T-helper 1 cell treated with Interleukin-12 subunit alpha and Interleukin-12 subunit beta and Interleukin-4 antibody, amounts not matched to agents 30 ng/mL and 1 ng/mL, for 36 hours (primary cell): Measurements from ENCODE around the gene USP30. TPM values are rescaled to one million over a fixed set of nuclear protein-coding genes. Genes with fewer than 3 reads are reported as not detected.
"Not testable (repeated sequence)": the region's sequence is repeated elsewhere in the genome, so short reads cannot be mapped to it uniquely, and the experiment has no call there.

Source experiments
- intact Hi-C: fragments of 100-400 bp; cut with micrococcal nuclease; formaldehyde crosslinking; loops from one replicate; pipeline ENCODE4 v1.15.1; 2024
- total RNA-seq: library from RNA; stranded (reverse); gene quantifications from 2 replicates; pipeline ENCODE4 v1.2.3, GENCODE V29; 2022

USP30 gene, protein sequence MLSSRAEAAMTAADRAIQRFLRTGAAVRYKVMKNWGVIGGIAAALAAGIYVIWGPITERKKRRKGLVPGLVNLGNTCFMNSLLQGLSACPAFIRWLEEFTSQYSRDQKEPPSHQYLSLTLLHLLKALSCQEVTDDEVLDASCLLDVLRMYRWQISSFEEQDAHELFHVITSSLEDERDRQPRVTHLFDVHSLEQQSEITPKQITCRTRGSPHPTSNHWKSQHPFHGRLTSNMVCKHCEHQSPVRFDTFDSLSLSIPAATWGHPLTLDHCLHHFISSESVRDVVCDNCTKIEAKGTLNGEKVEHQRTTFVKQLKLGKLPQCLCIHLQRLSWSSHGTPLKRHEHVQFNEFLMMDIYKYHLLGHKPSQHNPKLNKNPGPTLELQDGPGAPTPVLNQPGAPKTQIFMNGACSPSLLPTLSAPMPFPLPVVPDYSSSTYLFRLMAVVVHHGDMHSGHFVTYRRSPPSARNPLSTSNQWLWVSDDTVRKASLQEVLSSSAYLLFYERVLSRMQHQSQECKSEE
- 4.1 and 6.4 TPM in 2 replicates for total RNA-seq

DNA sequence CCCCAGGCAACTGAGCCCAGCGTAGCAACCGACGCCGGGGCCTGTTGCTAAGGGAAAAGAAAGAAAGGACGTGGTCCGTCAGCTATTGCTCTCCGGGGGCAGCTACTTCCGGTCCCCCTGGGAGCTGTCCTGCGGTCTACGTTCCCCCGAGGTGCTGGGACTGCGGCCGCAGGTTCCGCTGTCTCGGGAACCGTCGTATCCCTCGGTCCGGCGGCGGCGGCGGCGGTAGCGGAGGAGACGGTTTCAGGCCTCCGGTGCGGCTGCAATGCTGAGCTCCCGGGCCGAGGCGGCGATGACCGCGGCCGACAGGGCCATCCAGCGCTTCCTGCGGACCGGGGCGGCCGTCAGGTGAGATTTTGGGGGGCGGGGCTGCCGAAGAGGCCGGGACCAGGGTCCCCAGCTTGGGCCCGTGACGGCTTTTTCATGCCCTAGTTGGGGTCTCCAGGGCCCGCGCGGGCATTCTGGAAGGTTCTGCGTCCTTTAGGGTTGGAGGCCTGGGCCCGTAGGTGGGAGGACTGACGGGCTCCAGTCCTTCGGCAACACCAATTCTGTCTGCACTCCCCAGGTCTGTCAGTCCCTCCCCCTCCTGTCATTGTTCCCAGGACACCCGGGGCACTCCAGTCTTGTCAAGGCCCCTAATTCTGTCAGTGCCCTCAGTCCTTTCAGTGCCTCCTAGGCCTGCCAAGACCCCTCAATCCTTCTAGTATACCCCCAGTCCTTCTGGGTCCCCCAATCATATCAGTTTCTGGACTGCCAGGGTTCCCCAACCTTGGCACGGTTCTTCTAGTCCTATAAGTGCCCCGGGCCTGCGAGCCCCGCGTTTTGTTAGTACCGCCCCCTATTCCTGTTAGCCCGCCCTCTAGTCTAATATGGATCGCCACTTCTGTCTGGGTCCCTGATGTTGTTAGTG lies at the start of gene USP30:
Gene USP30, plus strand, starts transcription at position 163 of the 910 bp plus-strand sequence. Its CDS starts 103 bp downstream, at position 266.
- intact Hi-C loops: loop anchor here (1.0 to 5.0 kb wide), 16 partner anchors 41 to 1960 kb away; partner anchors contain the start of genes ALKBH2, CORO1C, CRY1 and KCTD10

DNA sequence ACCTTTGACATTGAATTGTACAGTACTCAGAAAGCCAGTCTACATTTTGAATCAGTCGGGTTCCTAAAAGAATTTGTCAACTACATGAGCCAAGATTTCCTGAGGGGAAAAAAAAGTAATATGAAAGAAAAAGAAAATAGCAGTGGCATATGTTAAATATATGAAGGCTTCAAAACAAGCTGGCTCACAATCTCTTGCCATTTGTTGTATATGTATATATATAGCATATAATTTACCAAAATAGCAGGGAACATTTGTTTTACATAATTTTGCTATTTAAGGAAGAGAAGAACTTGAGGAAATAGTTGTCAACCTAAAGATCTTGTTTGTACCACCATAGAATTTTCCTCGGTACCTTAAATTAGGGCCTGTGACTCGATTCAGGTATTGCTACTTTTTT lies 48.4 kb upstream of the USP30 start:
- intact Hi-C loops: no loop called here

DNA sequence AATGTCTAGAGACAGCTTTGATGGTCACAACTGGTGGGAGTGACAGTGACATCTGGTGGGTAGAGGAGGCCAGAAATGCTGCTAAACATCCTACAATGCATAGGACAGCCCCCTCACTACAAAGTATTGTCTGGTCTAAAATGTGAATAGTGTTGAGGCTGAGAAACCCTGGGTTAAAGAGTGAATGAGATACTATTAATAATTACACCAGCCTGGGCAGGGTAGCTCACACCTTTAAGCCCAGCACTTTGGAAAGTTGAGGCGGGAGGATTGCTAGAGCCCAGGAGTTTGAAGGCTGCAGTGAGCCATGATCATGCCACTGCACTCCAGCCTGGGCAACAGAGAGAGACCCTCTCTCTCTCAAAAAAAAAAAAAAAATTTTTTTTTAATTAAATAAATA lies 42.6 kb upstream of the USP30 start:
- intact Hi-C loops: no loop called here

DNA sequence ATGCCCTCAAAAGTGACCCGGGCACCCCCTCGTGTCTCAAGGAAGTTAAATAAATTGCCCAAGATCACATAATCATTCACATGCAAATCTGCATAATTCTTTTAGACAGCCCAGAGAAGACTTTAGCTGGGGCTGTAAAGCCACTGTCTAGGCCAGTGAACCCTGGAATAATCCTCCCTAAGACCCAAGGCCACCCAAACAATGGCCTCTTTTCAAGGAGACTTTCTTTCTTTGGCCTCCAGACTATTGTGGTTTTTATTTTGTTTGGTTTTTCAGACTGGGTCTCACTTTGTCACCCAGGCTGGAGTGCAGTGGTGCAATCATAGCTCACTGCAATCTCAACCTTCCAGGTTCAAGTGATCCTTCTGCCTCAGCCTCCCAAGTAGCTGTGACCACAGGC lies 42.1 kb upstream of the USP30 start:
- intact Hi-C loops: no loop called here

DNA sequence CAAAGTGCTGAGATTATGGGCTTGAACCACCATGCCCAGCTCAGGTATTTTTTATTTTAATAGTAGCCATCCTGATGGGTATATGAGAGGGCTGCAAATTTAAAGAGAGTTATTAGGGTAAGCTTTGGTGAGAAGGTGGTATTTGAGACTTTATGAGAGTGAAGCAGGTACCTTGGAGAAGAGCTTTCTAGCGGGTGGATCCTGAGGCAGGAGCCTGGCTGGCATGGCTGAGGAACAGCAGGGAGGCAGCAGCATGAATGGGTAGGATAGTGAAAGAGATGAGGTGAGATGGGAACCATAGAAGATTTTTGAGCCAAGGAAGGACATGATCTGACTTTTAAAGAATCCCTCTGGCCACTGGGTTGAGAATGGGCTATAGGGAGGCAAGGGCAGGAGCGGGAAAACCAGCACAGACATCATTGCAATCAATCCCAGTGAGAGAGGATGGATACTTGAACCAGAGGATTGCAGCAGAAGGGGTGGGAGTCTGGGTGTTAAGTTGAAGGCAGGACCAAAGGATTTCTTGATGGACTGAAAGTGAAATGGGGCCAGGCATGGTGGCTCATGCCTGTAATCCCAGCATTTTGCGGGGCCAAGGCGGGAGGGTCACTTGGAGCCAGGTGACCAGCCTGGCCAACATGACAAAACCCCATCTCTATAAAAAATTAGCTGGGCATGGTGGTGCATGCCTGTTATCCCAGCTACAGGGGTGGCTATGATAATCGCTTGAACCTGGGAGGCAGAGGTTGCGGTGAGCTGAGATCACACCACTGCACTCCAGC lies 37.2 kb upstream of the USP30 start:
- intact Hi-C loops: no loop called here

DNA sequence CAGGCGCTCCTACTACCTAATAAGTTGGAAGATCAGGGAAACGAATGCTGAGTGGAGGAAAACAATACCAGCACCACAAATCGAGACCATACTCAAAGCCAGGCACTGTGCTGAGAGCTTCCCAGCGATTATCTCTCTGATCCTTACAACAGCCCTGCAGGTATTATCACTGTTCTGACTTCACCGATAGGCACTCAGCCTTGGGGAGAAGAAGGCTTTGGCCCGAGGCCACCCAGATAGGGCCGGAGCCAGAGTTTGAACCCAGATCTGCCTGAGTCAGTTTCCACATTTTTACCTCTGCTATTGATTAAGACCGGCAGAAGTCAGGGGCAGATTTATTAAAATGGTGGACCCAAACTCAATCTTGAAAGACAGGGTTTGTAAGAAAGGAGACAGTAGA lies 36.4 kb upstream of the USP30 start:
- intact Hi-C loops: no loop called here

DNA sequence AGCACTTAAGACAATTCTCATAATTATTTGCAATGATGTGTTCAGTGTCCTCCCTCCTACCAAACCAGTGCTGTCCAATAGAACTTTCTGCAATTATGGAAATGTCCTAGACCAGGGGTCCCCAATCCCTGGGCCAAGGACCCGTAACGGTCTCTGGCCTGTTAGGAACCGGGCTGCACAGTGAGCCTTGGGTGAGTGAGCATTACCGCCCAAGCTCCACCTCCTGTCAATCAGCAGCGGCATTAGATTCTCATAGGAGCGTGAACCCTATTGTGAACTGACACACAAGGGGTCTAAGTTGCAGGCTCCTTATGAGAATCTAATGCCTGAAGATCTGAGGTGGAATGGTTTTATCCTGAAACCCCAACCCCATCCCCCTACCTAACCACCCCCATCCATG lies 35.4 kb upstream of the USP30 start:
- intact Hi-C loops: no loop called here

DNA sequence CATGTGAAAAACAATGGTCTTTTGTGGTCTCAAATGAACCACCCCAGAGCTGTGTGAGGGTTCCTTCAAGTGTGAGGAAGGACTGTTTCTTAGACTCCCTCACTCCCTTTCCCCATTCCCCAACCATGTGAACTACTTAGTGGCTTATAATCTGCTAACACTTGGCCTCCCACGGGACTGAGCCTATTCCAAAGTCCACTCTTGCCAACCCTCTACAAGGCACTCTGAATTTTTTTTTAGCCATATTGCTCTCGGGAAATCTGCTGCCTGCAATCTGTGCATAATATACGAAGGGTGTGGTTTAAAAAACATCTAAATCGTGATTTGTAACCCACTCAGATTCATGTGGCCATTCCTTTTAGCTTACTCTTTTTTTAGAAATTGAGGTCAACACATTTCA lies 34.1 kb upstream of the USP30 start:
- intact Hi-C loops: no loop called here

DNA sequence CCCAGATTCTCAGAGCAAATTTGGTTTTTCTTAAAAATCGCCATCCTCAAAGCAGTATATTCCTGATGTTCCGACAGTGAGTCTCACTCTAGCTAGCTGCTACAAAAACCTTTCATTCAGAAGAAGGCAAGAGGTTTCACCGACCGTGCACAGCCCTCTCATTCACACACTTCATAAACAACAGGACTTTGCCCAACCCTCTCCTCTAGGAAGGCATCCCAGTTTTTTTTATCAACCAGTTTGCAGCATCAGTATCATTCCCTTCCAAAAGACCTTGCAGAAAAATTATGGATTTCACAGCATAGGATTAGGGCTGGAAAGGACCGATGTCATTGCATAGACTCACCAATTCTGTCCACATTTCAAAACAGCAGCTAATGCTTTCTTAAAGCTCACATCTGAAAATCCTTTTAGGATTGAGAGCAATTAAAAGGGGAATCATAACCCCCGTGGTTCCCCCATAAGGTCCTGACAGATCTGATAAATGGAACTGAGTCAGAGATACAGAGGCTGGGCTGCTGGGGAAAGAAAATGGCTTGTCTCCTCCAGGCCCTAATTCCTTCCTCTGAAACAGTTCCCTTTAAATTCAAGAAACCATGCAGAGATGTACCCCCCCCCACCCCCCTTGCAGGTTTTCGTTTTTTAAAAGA lies 32.1 kb upstream of the USP30 start:
- intact Hi-C loops: no loop called here

DNA sequence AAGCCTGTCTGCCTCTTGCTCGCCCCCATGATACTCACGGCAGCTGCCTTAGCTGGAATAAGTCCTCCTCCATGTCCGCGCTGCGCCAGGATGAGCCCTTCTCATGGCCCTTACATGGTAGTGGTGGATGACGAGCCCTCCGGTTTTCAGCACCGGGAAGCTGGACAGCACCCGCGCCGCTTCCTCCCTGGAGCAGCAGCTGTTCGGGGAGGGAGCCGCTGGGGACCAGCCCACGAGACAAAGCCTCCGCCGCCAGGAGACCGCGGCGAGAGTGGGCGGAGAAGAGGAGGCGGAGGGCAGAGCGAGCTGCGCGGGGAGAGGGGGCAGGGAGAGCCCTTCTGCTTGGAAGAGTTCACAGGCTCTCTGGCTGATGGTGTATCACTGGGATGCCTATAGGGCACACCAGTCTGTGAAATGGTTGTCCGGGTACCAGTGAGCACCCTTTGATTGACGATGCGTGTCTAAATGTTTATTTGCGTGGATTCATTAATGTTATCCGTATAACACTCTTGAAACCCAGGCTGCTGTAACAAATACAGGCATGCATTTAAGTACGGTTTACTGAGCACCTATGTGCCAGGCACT lies 31.5 kb upstream of the USP30 start, which contains the start of gene SVOP:
Gene SVOP, minus strand, starts transcription at position 273 of the 585 bp plus-strand sequence. Its CDS starts 200 bp downstream, at position 73.
- intact Hi-C loops: no loop called here

DNA sequence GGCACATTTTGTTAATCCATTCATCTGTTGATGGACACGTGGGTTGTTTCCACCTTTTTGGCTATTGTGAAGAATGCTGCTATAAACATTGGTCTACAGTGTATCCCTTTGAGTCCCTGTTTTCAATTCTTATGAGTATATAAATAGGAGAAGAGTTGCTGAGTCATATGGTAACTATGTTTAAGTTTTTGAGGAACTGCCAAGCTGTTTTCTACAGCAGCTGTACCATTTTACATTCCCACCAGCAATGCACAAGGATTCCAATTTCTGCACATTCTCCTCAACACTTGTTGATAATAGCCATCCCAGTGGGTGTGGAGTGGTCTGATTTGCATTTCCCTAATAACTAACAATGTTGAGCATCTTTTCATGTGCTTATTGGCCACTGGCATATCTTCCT lies 24.6 kb upstream of the USP30 start:
- intact Hi-C loops: no loop called here

DNA sequence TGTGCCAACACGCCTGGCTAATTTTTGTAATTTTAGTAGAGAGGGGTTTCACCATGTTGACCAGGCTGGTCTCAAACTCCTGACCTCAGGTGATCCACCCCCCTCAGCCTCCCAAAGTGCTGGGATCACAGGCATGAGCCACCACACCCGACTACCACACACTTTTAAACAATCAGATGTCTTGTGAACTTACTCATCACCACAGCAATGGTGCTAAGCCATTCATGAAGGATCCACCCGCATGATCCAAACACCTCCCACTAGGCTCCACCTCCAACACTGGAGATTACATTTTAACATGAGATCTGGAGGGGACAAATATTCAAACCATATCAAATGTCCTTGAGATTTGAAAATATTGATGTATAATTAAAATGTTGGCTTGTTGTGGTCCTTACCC lies 23.8 kb upstream of the USP30 start:
- intact Hi-C loops: not testable (repeated sequence)

DNA sequence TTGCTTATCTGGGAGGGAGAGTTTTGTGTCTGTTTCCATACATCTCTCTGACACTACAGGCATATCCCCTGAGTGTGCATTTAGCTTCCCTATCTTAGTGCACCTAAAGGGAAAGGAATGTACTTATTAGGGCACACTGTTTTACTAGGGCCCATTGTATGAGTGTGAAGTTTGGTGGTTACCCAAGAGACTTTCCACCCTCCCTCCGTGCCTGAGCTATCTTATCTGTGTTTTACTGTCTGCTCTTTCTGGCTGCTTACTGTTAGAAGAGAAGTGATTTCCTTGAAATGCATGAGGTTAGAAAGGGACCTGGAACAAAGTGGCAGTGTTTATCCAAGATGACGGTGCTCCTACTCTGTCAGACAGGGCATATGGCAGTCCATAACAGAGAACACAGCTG lies 23.0 kb upstream of the USP30 start:
- intact Hi-C loops: no loop called here

DNA sequence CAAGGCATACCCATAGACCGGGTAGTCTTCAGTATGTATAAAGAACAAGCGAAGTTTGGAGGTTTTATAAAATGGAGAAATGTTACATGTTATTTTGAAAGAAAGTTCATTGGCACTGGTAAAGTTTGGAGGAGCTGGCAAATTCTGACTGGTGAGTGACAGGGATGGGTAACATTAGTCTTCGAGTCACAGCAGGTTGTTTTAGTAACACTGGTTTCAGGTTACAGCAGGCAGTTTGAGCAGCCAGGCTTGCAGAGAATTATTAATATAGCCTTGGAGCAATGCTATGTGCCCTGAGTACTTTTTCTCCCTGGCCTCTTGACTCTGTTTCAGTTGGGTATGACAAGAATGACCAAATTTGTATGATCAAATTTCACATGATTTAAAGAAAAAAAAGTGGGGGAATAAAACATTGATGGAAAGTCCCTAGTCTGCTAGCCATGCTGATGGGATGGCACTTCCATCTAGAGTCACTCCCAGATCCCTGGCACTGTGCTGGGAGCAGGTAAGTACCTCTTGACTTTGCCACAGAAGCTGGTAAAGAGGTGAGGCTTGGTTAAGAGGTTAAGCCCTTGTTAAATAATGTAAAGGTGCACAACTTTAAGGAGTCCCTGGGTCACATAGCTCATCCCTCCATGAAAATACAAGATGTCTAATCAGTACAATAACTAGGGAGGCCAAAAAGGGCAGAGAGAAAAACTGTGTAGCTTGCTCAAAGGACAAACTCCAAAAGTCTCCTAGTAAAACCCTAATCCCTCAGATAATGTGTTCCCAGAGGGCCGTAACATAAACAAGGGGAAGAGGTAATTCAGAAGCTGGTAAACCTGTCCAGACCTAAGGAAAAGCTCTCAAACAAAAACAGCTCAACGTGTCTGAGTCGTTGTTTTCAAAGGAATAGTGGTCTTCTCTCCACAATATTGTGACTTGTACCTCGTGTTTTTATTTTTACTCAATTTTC lies 18.9 kb upstream of the USP30 start:
- intact Hi-C loops: no loop called here

DNA sequence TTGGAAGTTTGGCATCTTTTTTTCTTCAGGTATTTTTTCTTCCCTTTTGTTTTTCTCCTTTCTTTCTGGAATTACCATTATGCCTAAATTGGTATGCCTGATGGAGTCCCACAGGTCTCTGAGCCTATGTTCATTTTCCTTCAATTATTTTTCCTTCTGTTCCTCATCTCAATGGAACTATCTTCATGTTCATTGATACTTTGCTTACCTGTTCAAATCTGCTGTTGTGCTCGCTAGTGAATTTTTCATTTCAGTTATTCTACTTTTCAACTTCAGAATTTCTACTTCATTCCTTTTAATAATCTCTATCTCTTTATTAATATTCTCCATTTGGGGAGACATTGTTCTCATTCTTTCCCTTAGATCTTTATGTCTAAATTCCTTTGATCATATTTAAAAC lies 15.4 kb upstream of the USP30 start:
- intact Hi-C loops: no loop called here

DNA sequence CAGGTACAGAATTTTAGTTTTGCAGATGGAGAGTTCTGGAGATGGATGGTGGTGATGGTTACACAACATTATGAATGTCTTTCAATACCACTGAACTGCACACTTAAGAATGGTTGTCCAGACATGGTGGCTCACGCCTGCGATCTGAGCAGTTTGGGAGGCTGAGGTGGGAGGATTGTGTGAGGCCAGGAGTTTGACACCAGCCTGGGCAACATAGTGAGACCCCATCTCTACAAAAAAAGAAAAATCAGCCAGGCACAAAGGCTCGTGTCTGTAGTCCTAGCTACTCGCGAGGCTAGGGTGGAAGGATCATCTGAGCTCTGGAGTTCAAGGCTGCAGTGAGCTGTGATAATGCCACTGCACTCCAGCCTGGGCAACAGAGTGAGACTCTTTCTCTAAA lies 8.1 kb upstream of the USP30 start:
- intact Hi-C loops: no loop called here

DNA sequence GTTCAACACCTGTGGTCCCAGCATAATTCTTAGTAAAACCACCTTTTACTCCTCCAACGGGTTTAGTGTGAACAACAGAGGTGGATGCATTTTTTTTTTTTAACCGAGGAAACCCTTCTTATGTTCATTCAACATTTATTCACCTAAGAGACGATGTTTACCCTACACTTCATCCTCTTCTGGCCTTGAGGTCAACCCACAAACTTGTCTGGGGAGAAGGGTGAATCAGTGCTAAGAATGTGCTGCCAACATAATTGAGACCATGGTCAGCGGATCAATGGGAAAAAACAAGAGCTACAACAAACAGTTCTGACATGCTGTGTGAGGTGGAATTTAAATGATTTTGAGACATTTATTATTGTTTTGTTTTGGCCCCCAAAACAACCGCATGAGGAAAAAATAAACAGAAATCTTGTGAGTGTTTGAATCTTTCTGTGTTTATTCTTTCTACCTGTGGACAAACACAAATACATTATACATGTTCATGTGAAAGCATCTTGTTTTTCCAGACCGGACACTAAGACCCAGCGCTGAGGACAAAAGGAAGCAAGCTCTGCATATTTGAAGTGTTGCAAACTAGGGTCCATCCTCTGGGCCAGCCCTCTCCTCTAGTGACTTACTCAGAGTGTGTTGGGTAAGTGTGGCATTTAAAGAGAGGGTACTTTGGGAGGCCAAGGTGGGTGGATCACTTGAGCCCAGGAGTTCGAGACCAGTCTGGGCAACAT lies 5.1 kb upstream of the USP30 start:
- intact Hi-C loops: no loop called here

DNA sequence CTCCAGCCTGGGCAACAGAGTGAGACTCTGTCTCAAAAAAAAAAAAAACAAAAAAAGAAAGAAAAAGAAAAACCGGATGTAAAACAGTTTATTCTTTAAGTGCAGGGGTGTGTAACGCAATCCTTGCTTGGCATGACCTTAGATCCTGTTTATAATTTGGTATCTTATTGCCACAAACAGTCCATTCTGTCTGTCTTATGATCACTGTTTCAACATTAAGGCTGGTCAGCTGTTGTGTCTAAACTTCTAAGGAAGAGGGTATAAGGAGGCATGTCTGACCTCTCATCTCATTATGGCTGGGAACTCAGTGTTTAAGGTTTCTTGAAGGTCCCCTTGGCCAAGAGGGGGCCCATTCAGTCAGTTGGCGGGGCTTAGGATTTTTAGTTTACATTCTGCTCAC lies 3.7 kb upstream of the USP30 start:
- intact Hi-C loops: not testable (repeated sequence)
